Right ventricle myocardium superior (tissue), 1 donor: ENCODE data around the gene CALHM2. TPM values are rescaled to one million over a fixed set of nuclear protein-coding genes. Genes with fewer than 3 reads are reported as not detected.
A peak's percentile ranks its signal among the peaks of the same experiment; 100 is the strongest.

Source experiments
- ATAC-seq: fragments of 200-7000 bp; cut with Tn5 transposase; one replicate; pipeline ENCODE4 v1.9.1; 2020; ENCODE audit warnings: mild to moderate bottlenecking; ENCODE audit not compliant: poor library complexity
- DNase-seq: peaks from one replicate; pipeline ENCODE4 v3.0.0-alpha.2; 2020
- intact Hi-C: fragments of 100-400 bp; cut with DNase I; formaldehyde crosslinking; loops from one replicate; pipeline ENCODE4 v1.11.2; 2022
- total RNA-seq: library from RNA; stranded (reverse); fragmentation: NEBNext Ultra II Directional; extraction: Animal tissue kit (Norgen Biotek cat#: 25700); gene quantifications from one replicate; pipeline ENCODE4 v1.2.1, GENCODE V29; 2021
- donor health status: DM: no; HTN: yes; CAD: no; lungs with severe emphysema.

The CALHM2 gene
- total RNA-seq, 1 donor from 2014 or later, result 11.6 TPM

- ATAC-seq (no peak), DNase-seq (no peak)
- intact Hi-C loops, result no loop called here
These were observed 3.1 kb upstream of the CALHM2 start for GRCh38 chr10:103455235-103455634.

- DNase-seq (peak; percentile 40), ATAC-seq (no peak)
- intact Hi-C loops, result no loop called here
These were observed 1.9 kb upstream of the CALHM2 start for GRCh38 chr10:103454026-103454425.

- peak; percentile 36 for DNase-seq
- no peak for ATAC-seq
- intact Hi-C loops, result no loop called here
These were observed 498 bp upstream of the CALHM2 start for GRCh38 chr10:103452506-103453230.

GRCh38 chr10:103451091-103451813 is 918 bp downstream of the CALHM2 start:
- intact Hi-C loops, result no loop called here
- ATAC-seq (peak; percentile 64), DNase-seq (peak; percentile 89)

- ATAC-seq (no peak), DNase-seq (no peak)
- intact Hi-C loops, result no loop called here
These were observed 1.9 kb downstream of the CALHM2 start for GRCh38 chr10:103450201-103450695.

GRCh38 chr10:103449208-103450144 is 2.7 kb downstream of the CALHM2 start:
- intact Hi-C loops, result no loop called here
- ATAC-seq (no peak), DNase-seq (peak; percentile 57)

- ATAC-seq (peak; percentile 42), DNase-seq (peak; percentile 82)
- intact Hi-C loops, result no loop called here
These were observed 3.4 kb downstream of the CALHM2 start for GRCh38 chr10:103448746-103449145.

GRCh38 chr10:103447187-103447586 is 5.0 kb downstream of the CALHM2 start:
- intact Hi-C loops, result no loop called here
- DNase-seq (no peak), ATAC-seq (no peak)

GRCh38 chr10:103445767-103446567 is 6.2 kb downstream of the CALHM2 start:
- intact Hi-C loops, result no loop called here
- ATAC-seq, result peak; percentile 73
- peak; percentile 88 for DNase-seq

GRCh38 chr10:103445366-103445765 is 6.8 kb downstream of the CALHM2 start:
- DNase-seq (no peak), ATAC-seq (no peak)
- intact Hi-C loops, result no loop called here

- intact Hi-C loops, result no loop called here
- no peak for ATAC-seq
These were observed 7.7 kb downstream of the CALHM2 start for GRCh38 chr10:103444478-103444877.

GRCh38 chr10:103443475-103444185 is 8.5 kb downstream of the CALHM2 start:
- intact Hi-C loops, result no loop called here
- ATAC-seq, result no peak

More at GRCh38 chr10:103444478-103444877, 7.7 kb downstream of the CALHM2 start:
- no peak for DNase-seq

GRCh38 chr10:103442031-103442461 is 10.1 kb downstream of the CALHM2 start:
- DNase-seq (peak; percentile 73), ATAC-seq (peak; percentile 25)

More at GRCh38 chr10:103443475-103444185, 8.5 kb downstream of the CALHM2 start:
- no peak for DNase-seq

GRCh38 chr10:103441611-103442010 is 10.6 kb downstream of the CALHM2 start:
- no peak for DNase-seq
- ATAC-seq, result no peak
- intact Hi-C loops, result no loop called here

More at GRCh38 chr10:103442031-103442461, 10.1 kb downstream of the CALHM2 start:
- intact Hi-C loops, result no loop called here

GRCh38 chr10:103441206-103441605 is 11.0 kb downstream of the CALHM2 start:
- DNase-seq (no peak), ATAC-seq (no peak)
- intact Hi-C loops, result no loop called here

- ATAC-seq, result no peak
- intact Hi-C loops, result no loop called here
- no peak for DNase-seq
These were observed 11.8 kb downstream of the CALHM2 start for GRCh38 chr10:103440416-103440815.

GRCh38 chr10:103439776-103440175 is 12.4 kb downstream of the CALHM2 start:
- ATAC-seq (no peak), DNase-seq (no peak)
- intact Hi-C loops, result no loop called here
